ENCODE data around the gene ADRB1. TPM values are rescaled to one million over a fixed set of nuclear protein-coding genes. Genes with fewer than 3 reads are reported as not detected.

Gene ADRB1
- total RNA-seq, 1 experiment from 2014 or later: 85.2 TPM

GRCh38 chr10:114041166-114041565 lies 2.5 kb upstream of the ADRB1 start:
- ChIA-PET POLR2A (ENCODE audit: low non-redundant PET) (no interaction called here), CTCF (no interaction called here)
- Histone ChIP-seq H3K27me3 (replicated peaks; ENCODE audit: insufficient read depth, low read depth, low read length, poor library complexity) (no peaks in the 10 kb centered on the region), H3K4me1 (ENCODE audit: insufficient read depth, low read length, poor library complexity, severe bottlenecking) (peaks cover 17% of the 10 kb centered on the region), H3K9me3 (ENCODE audit: low read depth, low read length, poor library complexity, severe bottlenecking) (no peaks in the 10 kb centered on the region), H3K4me3 (ENCODE audit: low read depth, low read length, poor library complexity, severe bottlenecking) (no peak overlapping the region), H3K36me3 (ENCODE audit: insufficient read depth, low read length, poor library complexity, severe bottlenecking) (peaks cover 10% of the 10 kb centered on the region), H3K27ac (ENCODE audit: low read depth, low read length, poor library complexity, severe bottlenecking) (peak overlapping the region; percentile 96)
- DNase-seq (ENCODE audit: low spot score): no peak
- BruUV-seq (replicated peaks): no TSS peak
- intact Hi-C loops (cut with micrococcal nuclease; ENCODE audit: unreplicated experiment): no loop called here
- TF ChIP-seq EZH2 (IDR thresholded peaks at IDR 0.05; ENCODE audit: borderline replicate concordance, low read depth, low read length, poor library complexity, severe bottlenecking): no peak

- peak overlapping the region; percentile 91 for H3K4me3 ChIP-seq (ENCODE audit: low read depth, low read length, poor library complexity, severe bottlenecking)
- intact Hi-C loops (cut with micrococcal nuclease; ENCODE audit: unreplicated experiment): loop anchor here (1.0 kb wide), 1 partner anchor 57 kb away; no protein-coding TSS in a partner anchor
- H3K27me3 ChIP-seq (replicated peaks; ENCODE audit: insufficient read depth, low read depth, low read length, poor library complexity): no peaks in the 10 kb centered on the region
- peak overlapping the region; percentile 96 for H3K27ac ChIP-seq (ENCODE audit: low read depth, low read length, poor library complexity, severe bottlenecking)
- no TSS peak for BruUV-seq (replicated peaks)
- peaks cover 17% of the 10 kb centered on the region for H3K4me1 ChIP-seq (ENCODE audit: insufficient read depth, low read length, poor library complexity, severe bottlenecking)
- no peaks in the 10 kb centered on the region for H3K9me3 ChIP-seq (ENCODE audit: low read depth, low read length, poor library complexity, severe bottlenecking)
- TF ChIP-seq EZH2 (IDR thresholded peaks at IDR 0.05; ENCODE audit: borderline replicate concordance, low read depth, low read length, poor library complexity, severe bottlenecking): no peak
- TF ChIP-seq, protein P1, sequence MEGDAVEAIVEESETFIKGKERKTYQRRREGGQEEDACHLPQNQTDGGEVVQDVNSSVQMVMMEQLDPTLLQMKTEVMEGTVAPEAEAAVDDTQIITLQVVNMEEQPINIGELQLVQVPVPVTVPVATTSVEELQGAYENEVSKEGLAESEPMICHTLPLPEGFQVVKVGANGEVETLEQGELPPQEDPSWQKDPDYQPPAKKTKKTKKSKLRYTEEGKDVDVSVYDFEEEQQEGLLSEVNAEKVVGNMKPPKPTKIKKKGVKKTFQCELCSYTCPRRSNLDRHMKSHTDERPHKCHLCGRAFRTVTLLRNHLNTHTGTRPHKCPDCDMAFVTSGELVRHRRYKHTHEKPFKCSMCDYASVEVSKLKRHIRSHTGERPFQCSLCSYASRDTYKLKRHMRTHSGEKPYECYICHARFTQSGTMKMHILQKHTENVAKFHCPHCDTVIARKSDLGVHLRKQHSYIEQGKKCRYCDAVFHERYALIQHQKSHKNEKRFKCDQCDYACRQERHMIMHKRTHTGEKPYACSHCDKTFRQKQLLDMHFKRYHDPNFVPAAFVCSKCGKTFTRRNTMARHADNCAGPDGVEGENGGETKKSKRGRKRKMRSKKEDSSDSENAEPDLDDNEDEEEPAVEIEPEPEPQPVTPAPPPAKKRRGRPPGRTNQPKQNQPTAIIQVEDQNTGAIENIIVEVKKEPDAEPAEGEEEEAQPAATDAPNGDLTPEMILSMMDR (conservative IDR thresholded peaks at IDR 0.05; ENCODE audit: low read depth, low read length): no peak
- H3K36me3 ChIP-seq (ENCODE audit: insufficient read depth, low read length, poor library complexity, severe bottlenecking): peaks cover 29% of the 10 kb centered on the region
- ChIA-PET POLR2A (ENCODE audit: low non-redundant PET) (interaction anchor here (0.8 to 0.9 kb wide), 2 partner anchors 57 to 244 kb away, joined by 8 to 10 read pairs; no protein-coding TSS in a partner anchor), CTCF (interaction anchor here (0.6 kb wide), 1 partner anchor 51 kb away, joined by 4 read pairs; no protein-coding TSS in a partner anchor)
- DNase-seq (ENCODE audit: low spot score): peak; percentile 89
These were observed 653 bp upstream of the ADRB1 start for GRCh38 chr10:114042895-114043531.

DNA sequence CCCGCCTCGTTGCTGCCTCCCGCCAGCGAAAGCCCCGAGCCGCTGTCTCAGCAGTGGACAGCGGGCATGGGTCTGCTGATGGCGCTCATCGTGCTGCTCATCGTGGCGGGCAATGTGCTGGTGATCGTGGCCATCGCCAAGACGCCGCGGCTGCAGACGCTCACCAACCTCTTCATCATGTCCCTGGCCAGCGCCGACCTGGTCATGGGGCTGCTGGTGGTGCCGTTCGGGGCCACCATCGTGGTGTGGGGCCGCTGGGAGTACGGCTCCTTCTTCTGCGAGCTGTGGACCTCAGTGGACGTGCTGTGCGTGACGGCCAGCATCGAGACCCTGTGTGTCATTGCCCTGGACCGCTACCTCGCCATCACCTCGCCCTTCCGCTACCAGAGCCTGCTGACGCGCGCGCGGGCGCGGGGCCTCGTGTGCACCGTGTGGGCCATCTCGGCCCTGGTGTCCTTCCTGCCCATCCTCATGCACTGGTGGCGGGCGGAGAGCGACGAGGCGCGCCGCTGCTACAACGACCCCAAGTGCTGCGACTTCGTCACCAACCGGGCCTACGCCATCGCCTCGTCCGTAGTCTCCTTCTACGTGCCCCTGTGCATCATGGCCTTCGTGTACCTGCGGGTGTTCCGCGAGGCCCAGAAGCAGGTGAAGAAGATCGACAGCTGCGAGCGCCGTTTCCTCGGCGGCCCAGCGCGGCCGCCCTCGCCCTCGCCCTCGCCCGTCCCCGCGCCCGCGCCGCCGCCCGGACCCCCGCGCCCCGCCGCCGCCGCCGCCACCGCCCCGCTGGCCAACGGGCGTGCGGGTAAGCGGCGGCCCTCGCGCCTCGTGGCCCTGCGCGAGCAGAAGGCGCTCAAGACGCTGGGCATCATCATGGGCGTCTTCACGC lies 825 bp downstream of the ADRB1 start:
- BruUV-seq (replicated peaks): no TSS peak
- no peaks in the 10 kb centered on the region for H3K9me3 ChIP-seq (ENCODE audit: low read depth, low read length, poor library complexity, severe bottlenecking)
- intact Hi-C loops (cut with micrococcal nuclease; ENCODE audit: unreplicated experiment): loop anchor here (5.0 kb wide), 2 partner anchors 58 to 337 kb away; no protein-coding TSS in a partner anchor
- ChIA-PET CTCF (no interaction called here), POLR2A (ENCODE audit: low non-redundant PET) (interaction anchor here (0.5 to 0.6 kb wide), 3 partner anchors 20 to 196 kb away, joined by 3 to 4 read pairs (median 3); no protein-coding TSS in a partner anchor)
- peaks cover 43% of the 10 kb centered on the region for H3K36me3 ChIP-seq (ENCODE audit: insufficient read depth, low read length, poor library complexity, severe bottlenecking)
- peak overlapping the region; percentile 91 for H3K4me3 ChIP-seq (ENCODE audit: low read depth, low read length, poor library complexity, severe bottlenecking)
- peak; percentile 87 for DNase-seq (ENCODE audit: low spot score)
- TF ChIP-seq, protein P1 (conservative IDR thresholded peaks at IDR 0.05; ENCODE audit: low read depth, low read length): no peak
- TF ChIP-seq EZH2 (IDR thresholded peaks at IDR 0.05; ENCODE audit: borderline replicate concordance, low read depth, low read length, poor library complexity, severe bottlenecking): no peak
- no peaks in the 10 kb centered on the region for H3K27me3 ChIP-seq (replicated peaks; ENCODE audit: insufficient read depth, low read depth, low read length, poor library complexity)
- H3K4me1 ChIP-seq (ENCODE audit: insufficient read depth, low read length, poor library complexity, severe bottlenecking): peaks cover 15% of the 10 kb centered on the region
- peak overlapping the region; percentile 96 for H3K27ac ChIP-seq (ENCODE audit: low read depth, low read length, poor library complexity, severe bottlenecking)

Data from A673 (cell line).